NCI-H1048 (cell line): ENCODE data around the gene EOMES.
A peak's percentile ranks its signal among the peaks of the same experiment; 100 is the strongest.

ENCODE experiments used
- DNase-seq: peaks from one replicate; lab custom pipeline; 2025; lab: John Stamatoyannopoulos, UW

The EOMES gene

DNA sequence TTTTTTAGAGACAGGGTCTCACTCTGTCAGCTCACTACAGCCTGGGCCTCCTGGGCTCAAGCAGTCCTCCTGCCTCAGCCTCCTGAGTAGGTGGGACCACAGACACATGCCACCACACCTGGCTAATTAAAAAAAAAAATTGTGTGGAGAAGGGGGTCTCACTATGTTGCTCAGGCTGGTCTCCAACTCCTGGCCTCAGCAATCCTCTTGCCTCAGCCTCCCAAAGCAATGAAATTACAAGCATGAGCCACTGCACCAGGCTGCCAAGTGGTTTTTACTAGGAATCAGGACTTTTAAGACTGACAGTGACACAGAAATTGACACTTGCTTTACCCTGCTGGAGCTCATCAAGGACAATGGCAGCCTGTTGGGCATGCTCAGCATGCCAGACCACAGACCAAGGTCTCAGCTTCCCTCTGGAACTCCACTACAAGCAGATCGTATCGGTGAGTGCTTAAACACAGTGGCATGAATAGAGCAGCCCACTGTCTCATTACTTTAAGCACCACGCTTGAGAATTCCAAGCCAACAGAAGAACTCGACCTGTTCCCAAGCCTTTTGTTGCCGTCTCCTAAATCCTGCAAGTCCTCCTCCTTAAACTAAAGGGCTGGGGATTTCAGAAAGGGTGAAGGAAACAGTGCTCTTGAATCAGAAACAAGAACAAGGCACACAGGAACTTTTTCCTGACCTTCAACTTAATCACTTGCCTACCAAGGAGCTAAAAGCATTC is 41.4 kb downstream of the EOMES start:
- no peak for DNase-seq

DNA sequence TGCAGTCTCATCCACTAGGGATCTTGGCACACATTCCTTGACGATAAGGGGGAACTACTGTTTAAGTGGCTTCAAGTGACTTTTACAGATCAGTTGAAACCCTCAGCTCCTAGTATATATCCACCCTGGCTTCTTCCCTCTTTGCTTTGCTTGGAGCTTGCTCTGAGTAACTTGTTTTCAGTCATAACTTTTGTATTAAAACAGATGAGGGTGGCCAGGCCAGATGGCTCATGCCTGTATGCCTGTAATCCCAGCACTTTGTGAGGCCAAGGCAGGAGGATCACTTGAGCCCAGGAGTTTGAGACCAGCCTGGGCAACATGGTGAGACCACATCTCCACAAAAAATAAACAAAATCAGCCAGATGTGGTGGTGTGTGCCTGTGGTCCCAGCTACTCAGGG is 42.4 kb downstream of the EOMES start:
- no peak for DNase-seq

DNA sequence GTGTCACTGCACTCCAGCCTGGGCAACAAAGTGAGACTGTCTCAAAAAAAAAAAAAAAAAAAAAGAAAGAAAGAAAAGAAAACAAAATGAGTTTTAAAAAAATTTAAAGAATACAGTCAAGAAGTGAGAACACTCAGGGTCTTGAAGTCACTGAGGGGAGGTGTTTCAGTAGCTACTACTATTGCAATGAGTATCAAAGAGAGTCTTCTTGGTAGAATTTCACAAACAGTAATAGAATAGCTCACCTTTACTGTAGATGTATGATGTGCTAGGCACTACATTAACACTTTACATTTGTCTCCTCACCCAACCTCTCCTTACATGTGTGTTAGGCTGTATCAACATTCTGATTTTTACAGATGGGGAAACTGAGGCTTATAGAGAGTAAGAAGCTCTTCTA is 43.9 kb downstream of the EOMES start:
- DNase-seq: no peak

DNA sequence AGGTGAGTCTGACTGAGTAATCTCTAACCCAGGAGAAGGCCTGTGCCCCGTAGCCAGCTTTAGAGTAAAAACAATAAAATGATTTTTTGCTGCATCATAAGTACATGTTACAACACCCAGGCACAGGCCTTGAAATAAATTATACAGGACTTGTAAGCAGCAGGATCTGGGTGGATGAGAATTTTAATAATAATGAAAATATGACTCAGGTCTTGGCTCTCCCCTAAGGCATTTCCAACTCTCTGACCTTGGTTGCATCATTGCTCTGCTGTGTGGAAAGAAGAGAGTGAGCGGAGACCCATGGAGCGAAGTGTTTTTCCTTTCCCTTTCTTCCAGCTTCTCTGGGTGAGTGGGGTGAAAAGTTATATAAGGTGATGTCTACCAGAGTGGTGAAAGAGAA is 44.6 kb downstream of the EOMES start:
- DNase-seq: no peak

DNA sequence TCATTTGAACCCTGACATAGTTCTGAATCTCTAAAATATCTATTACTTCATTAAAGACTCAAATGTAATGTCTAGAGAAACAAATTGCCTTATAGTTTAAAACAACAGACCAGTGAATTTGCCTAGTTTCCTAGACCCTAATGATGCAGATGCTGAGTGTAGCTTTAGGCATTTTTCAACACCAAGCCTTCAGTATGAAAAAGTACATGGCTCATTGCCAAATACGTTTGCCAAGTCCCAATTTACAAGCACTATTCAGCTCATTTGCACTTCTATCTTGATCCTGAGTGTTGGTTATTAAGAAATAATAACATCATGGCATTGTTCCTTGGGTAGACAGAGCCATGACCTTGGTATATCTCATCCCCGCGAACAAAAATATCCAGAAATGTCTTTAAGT is 46.8 kb downstream of the EOMES start:
- peak; percentile 37 for DNase-seq

DNA sequence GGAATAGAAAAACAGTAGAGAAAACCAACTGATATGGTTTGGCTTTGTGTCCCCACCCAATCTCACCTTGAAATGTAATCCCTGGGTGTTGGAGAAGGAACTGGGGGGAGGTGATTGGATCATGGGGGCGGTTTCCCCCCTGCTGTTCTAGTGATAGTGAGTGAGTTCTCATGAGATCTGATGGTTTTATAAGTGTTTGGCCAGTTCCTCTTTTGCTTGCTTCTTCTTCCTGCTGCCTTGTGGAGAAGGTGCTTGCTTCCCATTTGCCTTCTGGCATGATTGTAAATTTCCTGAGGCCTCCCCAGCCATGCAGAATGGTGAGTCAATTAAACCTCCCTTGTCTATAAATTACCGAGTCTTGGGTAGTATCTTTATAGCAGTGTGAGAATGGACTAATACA is 48.4 kb downstream of the EOMES start:
- DNase-seq: no peak

DNA sequence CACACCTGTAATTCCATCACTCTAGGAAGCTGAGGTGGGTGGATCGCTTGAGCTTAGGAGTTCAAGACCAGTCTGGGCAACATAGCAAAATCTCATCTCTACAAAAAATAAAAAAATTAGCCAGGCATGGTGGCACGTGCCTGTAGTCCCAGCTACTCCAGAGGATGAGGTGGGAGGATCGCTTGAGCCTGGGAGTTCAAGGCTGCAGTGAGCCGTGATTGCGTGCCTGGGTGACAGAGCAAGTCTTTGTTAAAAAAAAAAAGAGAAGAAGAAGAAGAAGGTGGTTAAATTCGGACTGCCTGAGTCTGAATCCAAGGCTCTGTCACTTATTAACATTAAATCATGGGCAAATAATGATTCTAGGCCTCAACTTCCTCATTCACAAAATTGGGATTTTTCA is 51.0 kb downstream of the EOMES start:
- no peak for DNase-seq

DNA sequence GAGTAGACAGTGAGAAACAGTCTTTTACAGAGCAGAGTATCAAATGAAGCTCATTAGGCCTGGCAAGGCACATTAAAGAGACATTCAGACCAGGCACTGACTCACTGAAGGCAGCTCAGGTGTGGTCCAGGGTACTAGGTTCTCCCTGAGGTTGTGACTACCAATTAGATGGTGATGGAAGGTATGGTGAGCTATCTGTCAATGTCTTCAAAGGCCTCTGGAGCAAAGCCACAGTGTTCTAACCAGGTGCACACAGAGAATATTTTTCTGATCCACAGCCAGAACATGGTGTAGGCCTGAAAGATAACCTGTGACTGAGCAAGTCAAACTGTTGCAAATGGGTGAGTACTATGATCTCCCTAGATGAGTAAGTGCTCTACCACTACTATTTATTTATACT is 51.5 kb downstream of the EOMES start:
- no peak for DNase-seq

DNA sequence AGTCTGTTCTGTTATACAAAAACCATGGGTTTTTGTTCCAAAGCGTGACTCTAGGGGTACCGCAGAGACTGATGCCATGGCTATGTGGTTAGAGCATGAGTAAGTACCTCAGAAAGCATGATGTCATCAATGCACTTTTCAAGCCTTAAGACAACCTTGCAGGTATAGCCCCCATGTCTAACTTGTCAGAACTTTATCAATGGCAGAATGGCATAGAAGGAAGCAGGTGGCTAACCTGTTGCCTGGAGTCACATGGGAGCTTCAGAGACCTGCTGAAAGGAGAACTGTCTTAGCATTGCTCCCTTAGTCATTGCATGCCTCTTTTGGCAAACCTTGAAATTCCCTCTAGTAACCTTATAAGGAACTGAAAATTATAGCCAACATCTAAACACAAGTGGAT is 52.5 kb downstream of the EOMES start:
- no peak for DNase-seq

DNA sequence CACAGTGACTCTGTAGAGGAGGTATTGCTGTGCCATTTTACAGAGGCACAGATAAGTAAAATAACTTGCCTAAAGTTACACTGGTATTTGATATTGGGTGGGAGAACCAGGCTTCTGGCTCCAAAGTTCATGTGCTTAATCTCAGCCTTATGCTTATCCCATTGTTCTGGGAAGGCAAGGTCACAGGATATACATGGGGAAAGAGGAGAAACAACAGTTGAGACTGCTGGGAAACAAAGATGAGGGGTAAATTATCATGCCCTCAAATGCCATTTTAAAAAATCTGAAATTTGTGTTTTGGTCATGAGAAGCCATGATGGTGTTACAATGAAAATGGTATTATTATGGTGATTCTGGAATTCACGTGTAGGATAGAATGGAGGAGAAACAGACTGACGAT is 54.4 kb downstream of the EOMES start:
- DNase-seq: no peak

DNA sequence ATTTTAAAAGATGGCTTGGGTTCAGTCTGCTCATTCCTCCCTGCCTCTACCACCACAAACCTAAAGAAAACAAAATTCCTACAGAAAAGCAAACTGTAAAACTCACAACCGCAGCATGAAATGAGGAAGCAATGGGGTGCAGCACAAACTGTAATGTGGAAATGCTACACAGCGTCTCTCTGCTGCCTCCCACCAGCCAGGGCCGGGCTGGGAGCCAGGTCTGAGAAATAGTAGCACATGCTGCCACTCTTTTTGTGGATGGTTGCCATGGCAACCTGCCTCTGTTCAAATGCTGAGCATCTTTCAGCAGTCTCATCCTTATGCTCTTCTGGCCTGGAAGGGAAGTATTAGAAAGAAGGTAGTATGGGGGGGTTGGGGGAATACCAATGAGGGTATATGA is 55.4 kb downstream of the EOMES start:
- DNase-seq: no peak

DNA sequence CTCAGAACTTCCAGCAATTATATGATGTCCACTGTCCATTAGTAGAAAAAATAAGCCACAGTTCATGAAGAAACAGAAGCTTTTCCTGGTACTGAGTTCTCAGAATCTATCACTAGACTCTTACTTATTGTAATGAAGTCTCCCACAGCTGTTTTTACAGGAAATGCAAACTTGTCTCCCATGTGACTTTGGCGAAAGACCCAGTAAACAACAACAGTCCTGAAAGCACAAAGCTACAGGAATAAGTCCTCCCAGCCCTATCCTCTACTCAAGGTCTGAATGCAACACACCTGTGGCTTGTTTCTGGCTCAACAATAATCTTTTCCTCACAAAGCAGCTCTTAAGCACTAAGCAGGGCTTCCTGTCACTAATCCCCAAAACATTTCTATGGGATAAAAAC is 55.9 kb downstream of the EOMES start:
- no peak for DNase-seq
